ENCODE results near the gene AKT3. TPM values are rescaled to one million over a fixed set of nuclear protein-coding genes. Genes with fewer than 3 reads are reported as not detected.
"Not testable (repeated sequence)": the region's sequence is repeated elsewhere in the genome, so short reads cannot be mapped to it uniquely, and the experiment has no call there.

AKT3 gene
- total and polyA plus RNA-seq, 2 experiments from 2014 or later: 3.5 to 13.0 TPM

DNA sequence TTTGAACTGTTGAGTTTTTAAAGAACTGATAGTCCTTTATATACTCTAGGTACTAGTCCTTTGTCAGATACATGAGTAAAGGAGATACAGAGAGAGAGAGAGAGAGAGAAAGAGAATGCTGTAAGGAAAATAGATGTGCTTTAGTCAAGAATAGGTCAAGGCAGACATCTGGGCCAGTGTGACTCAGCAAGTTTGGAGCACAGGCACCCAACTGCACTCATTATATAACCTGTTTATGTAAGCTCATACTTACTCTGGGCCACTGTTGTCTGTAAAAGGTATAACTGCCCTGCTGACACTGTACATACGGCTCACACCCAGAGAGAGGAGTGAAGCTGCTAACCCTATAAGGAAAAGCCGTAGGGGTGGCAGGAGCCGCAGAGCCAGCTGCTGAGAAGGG, 32.2 kb upstream of the AKT3 start:
- H3K79me2 ChIP-seq: no peaks in the 10 kb centered on the region
- WGBS (ENCODE audit: low lambda C conversion rate, missing lambda C conversion rate): 91% methylated on average over 3 of the region's 3 CpGs
- no peak overlapping the region for H3K27ac ChIP-seq
- TF ChIP-seq EZH2phosphoT487 (IDR thresholded peaks at IDR 0.05; ENCODE audit: low read depth, severe bottlenecking, unreplicated experiment): no peak
- no peak for TF ChIP-seq EZH2 (IDR thresholded peaks at IDR 0.05; ENCODE audit: borderline replicate concordance)
- TF ChIP-seq CTCF (IDR thresholded peaks at IDR 0.05; ENCODE audit: poor library complexity): no peak
- H2AFZ ChIP-seq: no peak overlapping the region
- H3K4me3 ChIP-seq: no peak overlapping the region
- H3K9me2 ChIP-seq (replicated peaks; ENCODE audit: insufficient read depth): no peaks in the 10 kb centered on the region
- no peaks in the 10 kb centered on the region for H3K9me3 ChIP-seq (ENCODE audit: low read depth)
- H4K20me1 ChIP-seq (ENCODE audit: insufficient read depth, poor library complexity, severe bottlenecking): no peaks in the 10 kb centered on the region
- no peaks in the 10 kb centered on the region for H3K36me3 ChIP-seq (replicated peaks; ENCODE audit: insufficient read depth, low read depth)
- H3K4me2 ChIP-seq: no peak overlapping the region
- no peak for DNase-seq (ENCODE audit: low spot score)
- no peaks in the 10 kb centered on the region for H3K27me3 ChIP-seq
- no peaks in the 10 kb centered on the region for H3K4me1 ChIP-seq (ENCODE audit: insufficient read depth)

- not testable (repeated sequence) for H3K4me3 ChIP-seq; H3K27me3 ChIP-seq; H3K79me2 ChIP-seq; DNase-seq (ENCODE audit: low spot score); H4K20me1 ChIP-seq (ENCODE audit: insufficient read depth, poor library complexity, severe bottlenecking); H3K4me2 ChIP-seq; H3K4me1 ChIP-seq (ENCODE audit: insufficient read depth); H2AFZ ChIP-seq; H3K27ac ChIP-seq; H3K36me3 ChIP-seq (replicated peaks; ENCODE audit: insufficient read depth, low read depth); H3K9me3 ChIP-seq (ENCODE audit: low read depth); H3K9me2 ChIP-seq (replicated peaks; ENCODE audit: insufficient read depth)
- WGBS (ENCODE audit: low lambda C conversion rate, missing lambda C conversion rate): 90% methylated on average over 3 of the region's 3 CpGs
Measured at GRCh38 chr1:243877058-243877457, 27.0 kb upstream of the AKT3 start.

DNA sequence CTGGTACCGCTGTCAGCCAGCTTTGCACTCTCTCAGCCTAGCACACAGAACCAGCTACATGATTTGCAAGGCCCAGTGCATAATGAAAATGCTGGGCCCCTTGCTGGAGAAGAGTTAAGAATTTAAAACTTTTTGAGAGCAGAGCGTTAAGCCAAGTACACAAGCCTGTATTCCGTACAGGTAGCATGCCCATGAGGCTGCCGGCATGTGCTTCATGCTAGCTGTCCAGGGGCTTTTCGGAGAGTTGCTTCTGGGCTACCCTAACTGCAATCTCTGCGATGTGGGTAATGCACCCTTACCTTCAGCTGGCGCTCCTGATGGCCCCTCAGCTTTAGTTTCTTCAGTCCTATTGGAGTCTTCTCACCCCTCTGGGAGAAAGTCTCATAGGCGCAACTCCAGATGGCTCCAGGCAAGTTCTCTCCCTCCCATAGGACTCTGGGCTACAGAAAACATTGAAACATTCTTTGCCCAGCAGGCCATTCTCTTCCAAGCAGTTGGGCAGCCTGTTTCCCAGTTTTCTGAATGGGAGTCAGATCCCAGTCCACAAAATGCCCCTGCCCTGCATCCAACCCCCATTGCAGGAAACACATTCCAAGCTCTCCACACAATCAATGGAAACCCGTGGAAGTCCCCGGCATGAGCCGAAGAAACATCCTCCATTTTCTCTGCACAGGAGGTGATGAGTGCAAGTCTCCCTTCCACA, 5.7 kb upstream of the AKT3 start:
- Histone ChIP-seq H4K20me1 (ENCODE audit: insufficient read depth, poor library complexity, severe bottlenecking) (no peaks in the 10 kb centered on the region), H3K9me2 (replicated peaks; ENCODE audit: insufficient read depth) (no peaks in the 10 kb centered on the region), H3K27me3 (peaks cover 29% of the 10 kb centered on the region), H3K79me2 (no peaks in the 10 kb centered on the region), H3K4me1 (ENCODE audit: insufficient read depth) (peaks cover 6% of the 10 kb centered on the region), H3K4me2 (no peak overlapping the region), H3K4me3 (no peak overlapping the region), H3K9me3 (ENCODE audit: low read depth) (no peaks in the 10 kb centered on the region), H3K36me3 (replicated peaks; ENCODE audit: insufficient read depth, low read depth) (no peaks in the 10 kb centered on the region), H3K27ac (no peak overlapping the region), H2AFZ (no peak overlapping the region)
- WGBS (ENCODE audit: low lambda C conversion rate, missing lambda C conversion rate): 84% methylated on average over 11 of the region's 11 CpGs
- TF ChIP-seq CTCF (IDR thresholded peaks at IDR 0.05; ENCODE audit: poor library complexity) (no peak), EZH2phosphoT487 (IDR thresholded peaks at IDR 0.05; ENCODE audit: low read depth, severe bottlenecking, unreplicated experiment) (no peak), EZH2 (IDR thresholded peaks at IDR 0.05; ENCODE audit: borderline replicate concordance) (no peak)
- no peak for DNase-seq (ENCODE audit: low spot score)

DNA sequence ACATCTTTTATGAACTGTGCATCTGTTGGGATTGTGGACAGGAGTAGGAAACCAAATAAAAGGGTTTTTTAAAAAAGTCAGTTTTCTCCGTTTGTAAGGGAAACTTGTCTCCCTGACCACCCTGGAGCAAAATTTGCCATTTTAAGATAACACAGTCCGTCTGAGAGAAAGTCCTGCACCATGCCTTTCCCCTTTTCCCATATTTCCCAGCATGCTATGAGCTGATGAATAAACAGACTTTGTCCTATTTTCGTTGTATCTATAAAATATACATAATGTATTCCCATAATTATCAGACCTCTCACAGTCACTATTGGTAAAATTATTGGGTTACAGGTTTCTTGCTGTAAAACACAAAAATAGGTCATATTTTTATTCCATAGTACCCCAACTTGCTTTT, 1.7 kb upstream of the AKT3 start:
- H3K36me3 ChIP-seq (replicated peaks; ENCODE audit: insufficient read depth, low read depth): no peaks in the 10 kb centered on the region
- H3K9me3 ChIP-seq (ENCODE audit: low read depth): no peaks in the 10 kb centered on the region
- no peak for DNase-seq (ENCODE audit: low spot score)
- no peaks in the 10 kb centered on the region for H4K20me1 ChIP-seq (ENCODE audit: insufficient read depth, poor library complexity, severe bottlenecking)
- peaks cover under 1% of the 10 kb centered on the region for H3K79me2 ChIP-seq
- H2AFZ ChIP-seq: peak overlapping the region; percentile 92
- peak overlapping the region; percentile 95 for H3K4me2 ChIP-seq
- H3K4me1 ChIP-seq (ENCODE audit: insufficient read depth): peaks cover 6% of the 10 kb centered on the region
- H3K9me2 ChIP-seq (replicated peaks; ENCODE audit: insufficient read depth): no peaks in the 10 kb centered on the region
- no peak overlapping the region for H3K4me3 ChIP-seq
- H3K27me3 ChIP-seq: peaks cover 33% of the 10 kb centered on the region
- 27% methylated on average over 3 of the region's 3 CpGs for WGBS (ENCODE audit: low lambda C conversion rate, missing lambda C conversion rate)
- no peak overlapping the region for H3K27ac ChIP-seq
- TF ChIP-seq EZH2phosphoT487 (IDR thresholded peaks at IDR 0.05; ENCODE audit: low read depth, severe bottlenecking, unreplicated experiment) (no peak), EZH2 (IDR thresholded peaks at IDR 0.05; ENCODE audit: borderline replicate concordance) (no peak), CTCF (IDR thresholded peaks at IDR 0.05; ENCODE audit: poor library complexity) (no peak)
